ENCODE measurements around the gene PIM3.

DNA sequence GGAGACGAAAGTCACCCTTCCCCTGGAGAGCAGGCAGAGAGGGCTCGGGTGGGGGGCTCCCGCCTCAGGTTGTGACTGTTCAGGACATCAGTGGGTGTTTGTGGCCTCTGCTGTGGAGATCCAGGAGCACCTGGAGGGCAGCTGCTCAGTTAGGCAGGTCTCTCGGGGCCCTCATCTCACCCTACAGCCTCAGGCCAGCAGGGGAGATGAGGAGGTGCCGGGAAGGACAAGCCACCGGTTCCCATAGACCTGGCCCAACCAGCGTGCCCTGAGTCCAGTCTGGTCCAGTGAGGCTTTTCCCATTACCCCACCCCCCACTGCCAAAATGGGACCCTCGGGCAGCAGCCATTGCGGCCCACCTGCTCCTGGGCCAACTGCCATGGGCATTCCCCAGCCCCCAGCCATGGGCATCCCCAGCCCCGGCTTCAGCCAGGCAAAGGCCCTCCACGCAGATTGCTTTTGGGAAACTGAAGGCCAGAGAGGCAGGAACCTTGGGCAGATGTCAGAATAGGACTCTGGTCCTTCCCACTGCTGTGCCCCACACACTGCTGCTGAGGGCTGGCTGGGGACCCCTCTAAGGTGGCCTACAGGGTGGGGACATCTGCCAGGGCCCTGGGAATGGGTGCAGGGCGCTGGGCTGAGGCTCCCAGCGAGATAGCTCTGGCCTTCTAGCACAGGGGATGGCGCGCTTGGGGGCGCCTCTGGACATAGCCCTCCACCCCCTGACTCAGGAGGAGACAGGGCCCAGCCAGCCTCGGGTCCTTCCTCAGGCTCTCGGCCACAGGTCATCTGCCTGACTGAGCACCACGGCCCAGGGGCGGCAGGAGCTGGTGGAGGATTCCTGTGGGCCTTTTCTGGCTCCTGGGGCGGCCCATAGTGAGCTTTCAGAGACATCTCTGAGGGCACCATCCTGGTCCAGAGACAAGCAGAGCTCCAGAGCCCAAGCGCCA, 4.8 kb downstream of the PIM3 start:
- TF ChIP-seq, protein P1, sequence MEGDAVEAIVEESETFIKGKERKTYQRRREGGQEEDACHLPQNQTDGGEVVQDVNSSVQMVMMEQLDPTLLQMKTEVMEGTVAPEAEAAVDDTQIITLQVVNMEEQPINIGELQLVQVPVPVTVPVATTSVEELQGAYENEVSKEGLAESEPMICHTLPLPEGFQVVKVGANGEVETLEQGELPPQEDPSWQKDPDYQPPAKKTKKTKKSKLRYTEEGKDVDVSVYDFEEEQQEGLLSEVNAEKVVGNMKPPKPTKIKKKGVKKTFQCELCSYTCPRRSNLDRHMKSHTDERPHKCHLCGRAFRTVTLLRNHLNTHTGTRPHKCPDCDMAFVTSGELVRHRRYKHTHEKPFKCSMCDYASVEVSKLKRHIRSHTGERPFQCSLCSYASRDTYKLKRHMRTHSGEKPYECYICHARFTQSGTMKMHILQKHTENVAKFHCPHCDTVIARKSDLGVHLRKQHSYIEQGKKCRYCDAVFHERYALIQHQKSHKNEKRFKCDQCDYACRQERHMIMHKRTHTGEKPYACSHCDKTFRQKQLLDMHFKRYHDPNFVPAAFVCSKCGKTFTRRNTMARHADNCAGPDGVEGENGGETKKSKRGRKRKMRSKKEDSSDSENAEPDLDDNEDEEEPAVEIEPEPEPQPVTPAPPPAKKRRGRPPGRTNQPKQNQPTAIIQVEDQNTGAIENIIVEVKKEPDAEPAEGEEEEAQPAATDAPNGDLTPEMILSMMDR (IDR thresholded peaks at IDR 0.05): no peak
- TF ChIP-seq EP300 (IDR thresholded peaks at IDR 0.05): no peak
- no peak for TF ChIP-seq POLR2A (IDR thresholded peaks at IDR 0.05)

All from suprapubic skin (tissue), 3 donors.